GM18870 (cell line): Measurements from ENCODE around the gene CAPN1.
"Not testable (repeated sequence)": the region's sequence is repeated elsewhere in the genome, so short reads cannot be mapped to it uniquely, and the experiment has no call there.

Experiments
- ATAC-seq: cut with Tn5 transposase; IDR thresholded peaks from one replicate; pipeline ENCODE4 v1.9.1; 2021; ENCODE audit warnings: moderate library complexity; ENCODE audit not compliant: unreplicated experiment

Gene CAPN1

GRCh38 chr11:65216830-65217229 lies 35.1 kb downstream of the CAPN1 start:
- ATAC-seq = no peak

- no peak for ATAC-seq
Observed at GRCh38 chr11:65217441-65218423, 36.0 kb downstream of the CAPN1 start.

GRCh38 chr11:65218446-65218845 lies 36.7 kb downstream of the CAPN1 start:
- no peak for ATAC-seq

- no peak for ATAC-seq
Observed at GRCh38 chr11:65219930-65220213, 38.1 kb downstream of the CAPN1 start.

GRCh38 chr11:65221026-65221425 lies 39.3 kb downstream of the CAPN1 start:
- ATAC-seq = no peak

- no peak for ATAC-seq
Observed at GRCh38 chr11:65223011-65223410, 41.3 kb downstream of the CAPN1 start.

GRCh38 chr11:65224930-65225278 lies 43.2 kb downstream of the CAPN1 start:
- ATAC-seq = no peak

- no peak for ATAC-seq
Observed at GRCh38 chr11:65225279-65226102, 43.8 kb downstream of the CAPN1 start.

- no peak for ATAC-seq
Observed at GRCh38 chr11:65226103-65226442, 44.3 kb downstream of the CAPN1 start.

- ATAC-seq = no peak
Observed at GRCh38 chr11:65227879-65228278, 46.2 kb downstream of the CAPN1 start.

GRCh38 chr11:65236194-65237059 lies 54.7 kb downstream of the CAPN1 start:
- no peak for ATAC-seq

- ATAC-seq = not testable (repeated sequence)
Observed at GRCh38 chr11:65238302-65238701, 56.6 kb downstream of the CAPN1 start.

- ATAC-seq = no peak
Observed at GRCh38 chr11:65241134-65241533, 59.4 kb downstream of the CAPN1 start.

- ATAC-seq = no peak
Observed at GRCh38 chr11:65241692-65242091, 60.0 kb downstream of the CAPN1 start.

- ATAC-seq = no peak
Observed at GRCh38 chr11:65242389-65242788, 60.7 kb downstream of the CAPN1 start.

GRCh38 chr11:65243797-65244196 lies 62.1 kb downstream of the CAPN1 start:
- ATAC-seq = no peak

- not testable (repeated sequence) for ATAC-seq
Observed at GRCh38 chr11:65245046-65245445, 63.3 kb downstream of the CAPN1 start.

- ATAC-seq = no peak
Observed at GRCh38 chr11:65246506-65246905, 64.8 kb downstream of the CAPN1 start.

- not testable (repeated sequence) for ATAC-seq
Observed at GRCh38 chr11:65248184-65248710, 66.5 kb downstream of the CAPN1 start.

GRCh38 chr11:65251476-65251875 lies 69.7 kb downstream of the CAPN1 start:
- no peak for ATAC-seq

GRCh38 chr11:65254724-65255123 lies 73.0 kb downstream of the CAPN1 start:
- no peak for ATAC-seq
